Jurkat, Clone E6-1 (cell line): ENCODE data around the gene PHF14.

ENCODE experiments used
- DNase-seq: peaks from one replicate; pipeline ENCODE4 v3.0.0-alpha.2; 2011; ENCODE audit warnings: low read depth, low spot score
- H3K4me3 ChIP-seq: 2 replicates; pipeline ENCODE4 v1.5.1; 2011; ENCODE audit warnings: mild to moderate bottlenecking, low read length, control low read depth, moderate library complexity

The PHF14 gene

GRCh38 chr7:11192506-11192905 is 218.8 kb downstream of the PHF14 start:
- no peak overlapping the region for H3K4me3 ChIP-seq
- DNase-seq, result no peak

GRCh38 chr7:11193131-11193867 is 219.6 kb downstream of the PHF14 start:
- H3K4me3 ChIP-seq, result no peak overlapping the region
- no peak for DNase-seq

- DNase-seq, result no peak
- H3K4me3 ChIP-seq, result no peak overlapping the region
These were observed 220.2 kb downstream of the PHF14 start for GRCh38 chr7:11193888-11194287.

GRCh38 chr7:11194492-11194891 is 220.8 kb downstream of the PHF14 start:
- no peak overlapping the region for H3K4me3 ChIP-seq
- no peak for DNase-seq

- DNase-seq, result no peak
These were observed 221.8 kb downstream of the PHF14 start for GRCh38 chr7:11195502-11195901.

GRCh38 chr7:11196143-11196542 is 222.5 kb downstream of the PHF14 start:
- no peak overlapping the region for H3K4me3 ChIP-seq
- no peak for DNase-seq

More at GRCh38 chr7:11195502-11195901, 221.8 kb downstream of the PHF14 start:
- H3K4me3 ChIP-seq, result no peak overlapping the region

GRCh38 chr7:11203224-11203623 is 229.6 kb downstream of the PHF14 start:
- no peak for DNase-seq
- no peak overlapping the region for H3K4me3 ChIP-seq

- no peak for DNase-seq
- no peak overlapping the region for H3K4me3 ChIP-seq
These were observed 230.0 kb downstream of the PHF14 start for GRCh38 chr7:11203683-11204082.

GRCh38 chr7:11206177-11206899 is 232.7 kb downstream of the PHF14 start:
- H3K4me3 ChIP-seq, result no peak overlapping the region
- no peak for DNase-seq

- no peak for DNase-seq
- no peak overlapping the region for H3K4me3 ChIP-seq
These were observed 233.9 kb downstream of the PHF14 start for GRCh38 chr7:11207565-11207964.

GRCh38 chr7:11208883-11209465 is 235.3 kb downstream of the PHF14 start:
- no peak for DNase-seq
- no peak overlapping the region for H3K4me3 ChIP-seq

- no peak for DNase-seq
These were observed 236.7 kb downstream of the PHF14 start for GRCh38 chr7:11210374-11210773.

GRCh38 chr7:11212080-11212711 is 238.5 kb downstream of the PHF14 start:
- no peak overlapping the region for H3K4me3 ChIP-seq
- DNase-seq, result peak; percentile 57

More at GRCh38 chr7:11210374-11210773, 236.7 kb downstream of the PHF14 start:
- H3K4me3 ChIP-seq, result no peak overlapping the region

GRCh38 chr7:11212816-11213215 is 239.1 kb downstream of the PHF14 start:
- DNase-seq, result no peak
- H3K4me3 ChIP-seq, result no peak overlapping the region

- no peak overlapping the region for H3K4me3 ChIP-seq
- DNase-seq, result no peak
These were observed 239.6 kb downstream of the PHF14 start for GRCh38 chr7:11213266-11213665.

GRCh38 chr7:11216276-11216675 is 242.6 kb downstream of the PHF14 start:
- H3K4me3 ChIP-seq, result no peak overlapping the region
- DNase-seq, result no peak

- no peak for DNase-seq
- no peak overlapping the region for H3K4me3 ChIP-seq
These were observed 244.3 kb downstream of the PHF14 start for GRCh38 chr7:11217848-11218565.
